ENCODE results near the gene CFAP77.

DNA sequence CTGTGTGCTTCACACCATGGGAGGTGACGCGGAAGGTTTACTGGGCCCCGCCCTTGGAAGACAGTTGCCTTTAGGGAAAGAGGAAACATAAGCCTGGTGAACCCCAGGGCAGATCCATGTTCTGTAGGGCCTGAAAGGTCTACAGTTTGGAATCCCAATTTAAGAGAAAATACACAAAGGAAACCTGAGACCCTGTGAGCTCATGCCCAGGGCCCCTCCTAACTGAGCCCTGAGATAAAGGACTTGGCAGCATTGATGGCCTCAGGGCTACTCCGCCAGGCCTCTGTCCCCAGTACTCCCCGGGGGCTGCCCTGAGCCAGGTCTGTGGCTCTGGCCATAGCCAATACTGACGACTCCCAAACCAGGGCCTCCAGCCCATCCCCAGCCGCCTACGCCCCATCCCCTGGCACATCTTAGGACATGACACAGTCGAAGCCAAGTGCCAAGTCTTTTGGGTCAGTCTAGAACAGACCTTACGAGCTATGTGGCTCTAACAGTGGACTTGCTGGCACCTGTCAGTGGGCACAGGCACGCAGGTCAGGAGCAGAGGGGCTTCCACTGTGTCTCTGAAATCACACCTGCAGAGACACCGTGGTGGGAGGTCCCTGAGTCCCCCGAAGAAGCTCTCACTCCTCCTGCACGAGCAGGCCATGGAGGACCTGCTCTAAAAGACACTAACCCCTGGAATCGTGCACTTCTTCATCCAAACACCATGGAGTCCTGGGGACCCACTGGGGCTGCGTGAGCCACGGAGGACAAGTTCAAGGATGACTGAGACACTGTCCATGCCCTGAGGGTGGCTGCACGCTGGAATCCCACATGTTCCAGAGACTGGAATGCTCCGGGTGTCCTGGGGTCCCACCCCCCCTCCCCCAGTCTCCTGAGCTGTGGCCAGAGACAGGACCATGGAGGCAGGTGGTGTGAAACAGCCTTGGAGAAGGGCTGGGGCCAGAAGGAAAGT lies 132.1 kb downstream of the CFAP77 start:
- TF ChIP-seq, protein P1, sequence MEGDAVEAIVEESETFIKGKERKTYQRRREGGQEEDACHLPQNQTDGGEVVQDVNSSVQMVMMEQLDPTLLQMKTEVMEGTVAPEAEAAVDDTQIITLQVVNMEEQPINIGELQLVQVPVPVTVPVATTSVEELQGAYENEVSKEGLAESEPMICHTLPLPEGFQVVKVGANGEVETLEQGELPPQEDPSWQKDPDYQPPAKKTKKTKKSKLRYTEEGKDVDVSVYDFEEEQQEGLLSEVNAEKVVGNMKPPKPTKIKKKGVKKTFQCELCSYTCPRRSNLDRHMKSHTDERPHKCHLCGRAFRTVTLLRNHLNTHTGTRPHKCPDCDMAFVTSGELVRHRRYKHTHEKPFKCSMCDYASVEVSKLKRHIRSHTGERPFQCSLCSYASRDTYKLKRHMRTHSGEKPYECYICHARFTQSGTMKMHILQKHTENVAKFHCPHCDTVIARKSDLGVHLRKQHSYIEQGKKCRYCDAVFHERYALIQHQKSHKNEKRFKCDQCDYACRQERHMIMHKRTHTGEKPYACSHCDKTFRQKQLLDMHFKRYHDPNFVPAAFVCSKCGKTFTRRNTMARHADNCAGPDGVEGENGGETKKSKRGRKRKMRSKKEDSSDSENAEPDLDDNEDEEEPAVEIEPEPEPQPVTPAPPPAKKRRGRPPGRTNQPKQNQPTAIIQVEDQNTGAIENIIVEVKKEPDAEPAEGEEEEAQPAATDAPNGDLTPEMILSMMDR (IDR thresholded peaks at IDR 0.05): no peak
- no peak for TF ChIP-seq POLR2AphosphoS5 (IDR thresholded peaks at IDR 0.05; ENCODE audit: insufficient read depth in 1 of 2, low read depth in 1 of 2)
- no peak for TF ChIP-seq POLR2A (IDR thresholded peaks at IDR 0.05)
